ENCODE data around the gene VPS4B. TPM values are rescaled to one million over a fixed set of nuclear protein-coding genes. Genes with fewer than 3 reads are reported as not detected.
A peak's percentile ranks its signal among the peaks of the same experiment; 100 is the strongest.

VPS4B gene
- total RNA-seq, 1 experiment from 2014 or later, result 35.0 TPM

GRCh38 chr18:63451799-63452660 lies 29.8 kb upstream of the VPS4B start:
- H3K4me1 Mint-ChIP-seq (ENCODE audit: low read depth, unreplicated experiment), result peaks cover 4% of the 10 kb centered on the region
- H3K27ac Mint-ChIP-seq (ENCODE audit: unreplicated experiment), result no peak overlapping the region
- H3K27me3 Mint-ChIP-seq (ENCODE audit: insufficient read depth, unreplicated experiment), result no peaks in the 10 kb centered on the region
- Histone ChIP-seq H3K4me3 (ENCODE audit: low read depth, low read length) (no peak overlapping the region), H3K9me3 (no peaks in the 10 kb centered on the region), H3K27me3 (replicated peaks; ENCODE audit: control insufficient read depth, insufficient read depth, low read length) (no peaks in the 10 kb centered on the region), H3K4me1 (no peaks in the 10 kb centered on the region), H3K36me3 (ENCODE audit: control insufficient read depth, insufficient read depth, low read length) (no peaks in the 10 kb centered on the region)
- ChIA-PET CTCF (no interaction called here), POLR2A (no interaction called here)
- intact Hi-C loops (cut with micrococcal nuclease; ENCODE audit: unreplicated experiment), result no loop called here
- no peaks in the 10 kb centered on the region for H3K9me3 Mint-ChIP-seq (ENCODE audit: unreplicated experiment)
- no peak for TF ChIP-seq CTCF (IDR thresholded peaks at IDR 0.05; ENCODE audit: insufficient read depth in 1 of 2, low read depth in 1 of 2, low read length in 1 of 2, severe bottlenecking in 1 of 2, unreplicated experiment in 1 of 2)
- no peak overlapping the region for H3K4me3 Mint-ChIP-seq (ENCODE audit: unreplicated experiment)
- peak in 1 of 2 experiments; percentile 38 for DNase-seq
- BruUV-seq (replicated peaks), result no TSS peak
- H3K36me3 Mint-ChIP-seq (ENCODE audit: insufficient read depth, unreplicated experiment), result no peaks in the 10 kb centered on the region

- POLR2A ChIA-PET, result no interaction called here
- Mint-ChIP-seq H3K4me1 (ENCODE audit: low read depth, unreplicated experiment) (peaks cover 4% of the 10 kb centered on the region), H3K27ac (ENCODE audit: unreplicated experiment) (no peak overlapping the region), H3K4me3 (ENCODE audit: unreplicated experiment) (no peak overlapping the region), H3K36me3 (ENCODE audit: insufficient read depth, unreplicated experiment) (no peaks in the 10 kb centered on the region), H3K27me3 (ENCODE audit: insufficient read depth, unreplicated experiment) (no peaks in the 10 kb centered on the region), H3K9me3 (ENCODE audit: unreplicated experiment) (no peaks in the 10 kb centered on the region)
- no peaks in the 10 kb centered on the region for H3K27me3 ChIP-seq (replicated peaks; ENCODE audit: control insufficient read depth, insufficient read depth, low read length)
- no peaks in the 10 kb centered on the region for H3K4me1 ChIP-seq
- intact Hi-C loops (cut with micrococcal nuclease; ENCODE audit: unreplicated experiment), result no loop called here
- no peak overlapping the region for H3K4me3 ChIP-seq (ENCODE audit: low read depth, low read length)
- no peak for DNase-seq
- no TSS peak for BruUV-seq (replicated peaks)
- no peaks in the 10 kb centered on the region for H3K9me3 ChIP-seq
- CTCF ChIA-PET, result no interaction called here
- no peaks in the 10 kb centered on the region for H3K36me3 ChIP-seq (ENCODE audit: control insufficient read depth, insufficient read depth, low read length)
- TF ChIP-seq CTCF (IDR thresholded peaks at IDR 0.05; ENCODE audit: insufficient read depth in 1 of 2, low read depth in 1 of 2, low read length in 1 of 2, severe bottlenecking in 1 of 2, unreplicated experiment in 1 of 2), result no peak
Observed at GRCh38 chr18:63449426-63449825, 27.1 kb upstream of the VPS4B start.

GRCh38 chr18:63447066-63447465 lies 24.8 kb upstream of the VPS4B start:
- H3K27me3 ChIP-seq (replicated peaks; ENCODE audit: control insufficient read depth, insufficient read depth, low read length), result no peaks in the 10 kb centered on the region
- H3K4me3 ChIP-seq (ENCODE audit: low read depth, low read length), result no peak overlapping the region
- Mint-ChIP-seq H3K4me1 (ENCODE audit: low read depth, unreplicated experiment) (no peaks in the 10 kb centered on the region), H3K9me3 (ENCODE audit: unreplicated experiment) (no peaks in the 10 kb centered on the region), H3K27ac (ENCODE audit: unreplicated experiment) (no peak overlapping the region), H3K4me3 (ENCODE audit: unreplicated experiment) (no peak overlapping the region), H3K27me3 (ENCODE audit: insufficient read depth, unreplicated experiment) (no peaks in the 10 kb centered on the region), H3K36me3 (ENCODE audit: insufficient read depth, unreplicated experiment) (no peaks in the 10 kb centered on the region)
- no peak for TF ChIP-seq CTCF (IDR thresholded peaks at IDR 0.05; ENCODE audit: insufficient read depth in 1 of 2, low read depth in 1 of 2, low read length in 1 of 2, severe bottlenecking in 1 of 2, unreplicated experiment in 1 of 2)
- BruUV-seq (replicated peaks), result no TSS peak
- no peaks in the 10 kb centered on the region for H3K9me3 ChIP-seq
- DNase-seq, result no peak
- no peaks in the 10 kb centered on the region for H3K36me3 ChIP-seq (ENCODE audit: control insufficient read depth, insufficient read depth, low read length)
- no peaks in the 10 kb centered on the region for H3K4me1 ChIP-seq
- intact Hi-C loops (cut with micrococcal nuclease; ENCODE audit: unreplicated experiment), result no loop called here
- ChIA-PET POLR2A (no interaction called here), CTCF (no interaction called here)
